IMR-90 (cell line): ENCODE results near the gene LRRC4C. TPM values are rescaled to one million over a fixed set of nuclear protein-coding genes. Genes with fewer than 3 reads are reported as not detected.

Experiments
- ATAC-seq: fragments of 200-7000 bp; cut with Tn5 transposase; 2 replicates; pipeline ENCODE4 v1.9.1; 2020; ENCODE audit warnings: low read depth, mild to moderate bottlenecking, moderate library complexity
- BruUV-seq: library from RNA; stranded (reverse); fragments of 400-500 nt; replicated peaks from 2 replicates; lab custom pipeline; 2021; lab: Mats Ljungman, UMichigan
- CTCF ChIA-PET: fragments of 300-600 bp; formaldehyde crosslinking; extraction: SDS; loops from one replicate; lab custom pipeline; 2021; ENCODE audit warnings: antibody characterized with exemption; lab: Yijun Ruan, JAX
- POLR2A ChIA-PET: fragments of 300-600 bp; sonication (Branson Sonifier 250); formaldehyde crosslinking; loops from one replicate; lab custom pipeline; 2022; ENCODE audit warnings: antibody characterized with exemption; ENCODE audit not compliant: unreplicated experiment; lab: Charles Lee
- DNase-seq: peaks from one replicate; pipeline ENCODE4 v3.0.0; 2013
- H2AFZ ChIP-seq: replicated peaks from 2 replicates; pipeline ENCODE3; 2013; ENCODE audit warnings: low read length, mild to moderate bottlenecking; ENCODE audit not compliant: poor library complexity
- H2AK5ac ChIP-seq: 2 replicates; pipeline ENCODE4 v1.6.1; 2013; ENCODE audit warnings: low read depth, low read length, inconsistent platforms
- H2AK9ac ChIP-seq: replicated peaks from 2 replicates; pipeline ENCODE3; 2013; ENCODE audit warnings: mild to moderate bottlenecking, low read depth, low read length, moderate library complexity; ENCODE audit not compliant: poor library complexity
- H2BK120ac ChIP-seq: 2 replicates; pipeline ENCODE4 v1.6.1; 2013; ENCODE audit warnings: low read depth, low read length, inconsistent platforms
- H2BK15ac ChIP-seq: 3 replicates; pipeline ENCODE4 v1.6.1; 2013; ENCODE audit warnings: low read depth, low read length, inconsistent platforms
- H2BK20ac ChIP-seq: 2 replicates; pipeline ENCODE4 v1.6.1; 2013; ENCODE audit warnings: low read depth, mild to moderate bottlenecking, inconsistent platforms, low read length, moderate library complexity
- H2BK5ac ChIP-seq: 2 replicates; pipeline ENCODE4 v1.6.1; 2013; ENCODE audit warnings: mild to moderate bottlenecking, low read depth, low read length, inconsistent platforms; ENCODE audit not compliant: poor library complexity, severe bottlenecking
- H3K14ac ChIP-seq: replicated peaks from 2 replicates; pipeline ENCODE4 v1.6.1; 2013; ENCODE audit warnings: low read depth, low read length, inconsistent platforms
- H3K18ac ChIP-seq: 2 replicates; pipeline ENCODE4 v1.6.1; 2013; ENCODE audit warnings: low read depth, low read length, control low read depth
- H3K23ac ChIP-seq: 2 replicates; pipeline ENCODE4 v1.6.1; 2013; ENCODE audit warnings: low read depth, low read length, inconsistent platforms
- H3K27ac ChIP-seq: 2 replicates; pipeline ENCODE4 v1.5.1; 2013; ENCODE audit warnings: mild to moderate bottlenecking, control low read depth, low read length; ENCODE audit not compliant: insufficient read depth
- H3K27me3 ChIP-seq: 2 replicates; pipeline ENCODE4 v1.6.1; 2013; ENCODE audit warnings: low read length; ENCODE audit not compliant: control insufficient read depth, insufficient read depth
- H3K36me3 ChIP-seq: 2 replicates; pipeline ENCODE4 v1.6.1; 2013; ENCODE audit warnings: low read length, mixed read lengths; ENCODE audit not compliant: control insufficient read depth, insufficient read depth
- H3K4ac ChIP-seq: 2 replicates; pipeline ENCODE4 v1.6.1; 2013; ENCODE audit warnings: low read depth, low read length, inconsistent platforms
- H3K4me1 ChIP-seq: 2 replicates; pipeline ENCODE4 v1.6.1; 2013; ENCODE audit warnings: low read length, mixed read lengths; ENCODE audit not compliant: control insufficient read depth, insufficient read depth
- H3K4me2 ChIP-seq: 2 replicates; pipeline ENCODE4 v1.6.1; 2013; ENCODE audit warnings: low read depth, mild to moderate bottlenecking, control low read depth, low read length, moderate library complexity
- H3K4me3 ChIP-seq: 2 replicates; pipeline ENCODE4 v1.5.1; 2013; ENCODE audit warnings: low read depth, mild to moderate bottlenecking, control low read depth, low read length, moderate library complexity; ENCODE audit not compliant: insufficient read depth
- H3K56ac ChIP-seq: 2 replicates; pipeline ENCODE4 v1.6.1; 2013; ENCODE audit warnings: low read length, inconsistent platforms; ENCODE audit not compliant: insufficient read depth; ENCODE audit errors: extremely low read depth
- H3K79me1 ChIP-seq, 2 experiments: 2 replicates each; pipeline ENCODE4 v1.6.1; 2013; ENCODE audit warnings: low read length in 2 of 2, inconsistent platforms in 1 of 2, low read depth in 1 of 2
- H3K9ac ChIP-seq: 2 replicates; pipeline ENCODE4 v1.6.1; 2013; ENCODE audit warnings: low read depth, low read length, control low read depth
- H3K9me1 ChIP-seq: 2 replicates; pipeline ENCODE4 v1.6.1; 2013; ENCODE audit warnings: low read length, inconsistent platforms; ENCODE audit not compliant: insufficient read depth
- H3K9me3 ChIP-seq: 2 replicates; pipeline ENCODE4 v1.6.1; 2013; ENCODE audit warnings: low read length; ENCODE audit not compliant: control insufficient read depth, insufficient read depth
- H4K20me1 ChIP-seq: 2 replicates; pipeline ENCODE4 v1.6.1; 2013; ENCODE audit warnings: low read length, inconsistent platforms; ENCODE audit not compliant: insufficient read depth
- H4K5ac ChIP-seq: 2 replicates; pipeline ENCODE4 v1.6.1; 2013; ENCODE audit warnings: mild to moderate bottlenecking, low read depth, low read length, control low read depth
- H4K8ac ChIP-seq, 2 experiments: 2 replicates each; pipeline ENCODE4 v1.6.1; 2013; ENCODE audit warnings: low read depth in 2 of 2, low read length in 2 of 2, control low read depth in 1 of 2, inconsistent platforms in 1 of 2
- H4K91ac ChIP-seq: 2 replicates; pipeline ENCODE4 v1.6.1; 2013; ENCODE audit warnings: low read depth, low read length, inconsistent platforms; ENCODE audit not compliant: insufficient read depth
- BHLHE40 ChIP-seq: fragments of 150-350 bp; IDR thresholded peaks from 2 replicates; pipeline ENCODE4 v1.6.1; 2016; ENCODE audit warnings: mild to moderate bottlenecking, low read depth, low read length
- CEBPB ChIP-seq: IDR thresholded peaks from 2 replicates; pipeline ENCODE4 v1.6.1; 2012; ENCODE audit warnings: low read depth, low read length, improper control_type of control experiment
- CHD1 ChIP-seq: IDR thresholded peaks from 2 replicates; pipeline ENCODE4 v1.6.1; 2012; ENCODE audit warnings: low read depth, low read length, improper control_type of control experiment
- FOS ChIP-seq: fragments of 150-350 bp; IDR thresholded peaks from 2 replicates; pipeline ENCODE4 v1.6.1; 2016; ENCODE audit warnings: low read depth, low read length
- MAFK ChIP-seq: IDR thresholded peaks from 2 replicates; pipeline ENCODE4 v1.6.1; 2012; ENCODE audit warnings: low read depth, low read length, improper control_type of control experiment
- MAZ ChIP-seq: IDR thresholded peaks from 2 replicates; pipeline ENCODE4 v1.6.1; 2012; ENCODE audit warnings: low read depth, mild to moderate bottlenecking, low read length, improper control_type of control experiment, moderate library complexity, borderline replicate concordance
- MXI1 ChIP-seq: IDR thresholded peaks from 2 replicates; pipeline ENCODE4 v1.6.1; 2012; ENCODE audit warnings: low read depth, mild to moderate bottlenecking, low read length, moderate library complexity, borderline replicate concordance
- NFE2L2 ChIP-seq: fragments of 150-350 bp; IDR thresholded peaks from 2 replicates; pipeline ENCODE4 v1.6.1; 2016; ENCODE audit warnings: low read depth, mild to moderate bottlenecking, low read length
- RCOR1 ChIP-seq: IDR thresholded peaks from 2 replicates; pipeline ENCODE4 v1.6.1; 2012; ENCODE audit warnings: mild to moderate bottlenecking, low read length, improper control_type of control experiment; ENCODE audit not compliant: insufficient replicate concordance
- SMC3 ChIP-seq: fragments of 150-350 bp; IDR thresholded peaks from 2 replicates; pipeline ENCODE4 v1.6.1; 2016; ENCODE audit warnings: low read depth, mild to moderate bottlenecking, antibody characterized with exemption, low read length, moderate library complexity
- WGBS, 2 experiments: methylation state at CpG; one replicate each; pipeline versions ENCODE4 v1.1.5 to v1.1.7; 2013; ENCODE audit warnings: missing lambda C conversion rate in 2 of 2; ENCODE audit not compliant: insufficient read length in 1 of 2; ENCODE audit errors: extremely low coverage in 2 of 2; 5-methylcytosine and 5-hydroxymethylcytosine counted together
- dilution Hi-C: fragments of 300-500 bp; cut with HindIII; formaldehyde crosslinking; loops from one replicate; pipeline ENCODE4 v1.14.3; 2018; ENCODE audit warnings: low sequenced_read_pairs; ENCODE audit not compliant: unreplicated experiment
- in situ Hi-C: fragments of 300-500 bp; cut with MboI; formaldehyde crosslinking; loops from 3 replicates; pipeline ENCODE4 v1.14.3; 2019; ENCODE audit warnings: low sequenced_read_pairs, inconsistent platforms, mixed read lengths
- intact Hi-C: fragments of 100-400 bp; cut with micrococcal nuclease; formaldehyde crosslinking; loops from 2 replicates; pipeline ENCODE4 v1.10.0; 2022
- polyA plus RNA-seq, 3 experiments: library from polyadenylated mRNA; depleted of rRNA; stranded (reverse); fragments of >200 nt; gene quantifications; 2 replicates each; pipeline ENCODE4 v1.2.3, GENCODE V29; 2012; ENCODE audit warnings: low replicate concordance in 1 of 3
- total RNA-seq: library from RNA; depleted of rRNA; stranded (reverse); fragments of >200 nt; gene quantifications from 2 replicates; pipeline ENCODE4 v1.2.3, GENCODE V29; 2012
- TF ChIP-seq, protein P1 (sequence below): conservative IDR thresholded peaks from 2 replicates; pipeline ENCODE4 v1.5.1; 2012; ENCODE audit warnings: mild to moderate bottlenecking, low read depth, low read length, improper control_type of control experiment

The LRRC4C gene
- total and polyA plus RNA-seq, 2 of the 4 experiments (the other 2 are of a cell fraction), result under 0.01 to 0.03 TPM

DNA sequence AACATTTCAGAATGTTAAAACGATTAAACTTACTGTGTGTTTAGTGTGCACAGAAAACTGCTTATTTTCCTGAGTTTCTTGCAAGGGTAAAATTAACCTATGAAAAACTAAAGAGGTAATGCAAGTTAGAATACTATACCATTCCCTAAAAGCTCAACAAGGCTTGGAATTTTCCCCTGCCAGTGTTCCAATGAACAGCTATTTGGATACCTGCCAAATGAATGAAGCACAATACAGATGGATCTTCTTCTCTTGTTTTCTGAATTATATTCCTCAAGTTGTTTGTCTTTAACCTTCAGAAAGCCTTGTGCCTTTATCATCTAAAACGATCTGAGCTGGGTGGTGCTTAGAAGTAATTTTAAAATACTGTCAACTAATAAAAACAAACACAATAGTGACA lies 204.5 kb downstream of the LRRC4C start:
- Histone ChIP-seq H2AK9ac (no peak overlapping the region), H3K27ac (no peak overlapping the region), H3K4me2 (no peak overlapping the region), H3K18ac (no peak overlapping the region), H3K9me3 (0 out of 2 replicates have a peak, but pooled peaks cover 2% of the 10 kb centered on the region), H3K14ac (no peak overlapping the region), H3K4ac (no peak overlapping the region), H2BK20ac (no peak overlapping the region), H3K23ac (no peak overlapping the region), H4K20me1 (no peaks in the 10 kb centered on the region), H3K4me1 (no peaks in the 10 kb centered on the region), H3K9ac (no peak overlapping the region), H4K8ac (no peak overlapping the region), H3K4me3 (no peak overlapping the region), H3K27me3 (no peaks in the 10 kb centered on the region), H3K9me1 (no peaks in the 10 kb centered on the region), H2AK5ac (no peak overlapping the region), H4K5ac (no peak overlapping the region), H3K56ac (no peak overlapping the region), H2AFZ (no peak overlapping the region), H2BK15ac (no peak overlapping the region), H3K36me3 (no peaks in the 10 kb centered on the region), H2BK120ac (no peak overlapping the region), H4K91ac (no peak overlapping the region), H2BK5ac (no peak overlapping the region), H3K79me1 (no peaks in the 10 kb centered on the region)
- BruUV-seq, result no TSS peak
- CTCF ChIA-PET, result no interaction called here
- no peak for TF ChIP-seq MXI1
- no peak for TF ChIP-seq BHLHE40
- TF ChIP-seq RCOR1, result no peak
- TF ChIP-seq SMC3, result no peak
- TF ChIP-seq MAFK, result no peak
- TF ChIP-seq CEBPB, result no peak
- TF ChIP-seq CHD1, result no peak
- TF ChIP-seq MAZ, result no peak
- TF ChIP-seq, protein P1, sequence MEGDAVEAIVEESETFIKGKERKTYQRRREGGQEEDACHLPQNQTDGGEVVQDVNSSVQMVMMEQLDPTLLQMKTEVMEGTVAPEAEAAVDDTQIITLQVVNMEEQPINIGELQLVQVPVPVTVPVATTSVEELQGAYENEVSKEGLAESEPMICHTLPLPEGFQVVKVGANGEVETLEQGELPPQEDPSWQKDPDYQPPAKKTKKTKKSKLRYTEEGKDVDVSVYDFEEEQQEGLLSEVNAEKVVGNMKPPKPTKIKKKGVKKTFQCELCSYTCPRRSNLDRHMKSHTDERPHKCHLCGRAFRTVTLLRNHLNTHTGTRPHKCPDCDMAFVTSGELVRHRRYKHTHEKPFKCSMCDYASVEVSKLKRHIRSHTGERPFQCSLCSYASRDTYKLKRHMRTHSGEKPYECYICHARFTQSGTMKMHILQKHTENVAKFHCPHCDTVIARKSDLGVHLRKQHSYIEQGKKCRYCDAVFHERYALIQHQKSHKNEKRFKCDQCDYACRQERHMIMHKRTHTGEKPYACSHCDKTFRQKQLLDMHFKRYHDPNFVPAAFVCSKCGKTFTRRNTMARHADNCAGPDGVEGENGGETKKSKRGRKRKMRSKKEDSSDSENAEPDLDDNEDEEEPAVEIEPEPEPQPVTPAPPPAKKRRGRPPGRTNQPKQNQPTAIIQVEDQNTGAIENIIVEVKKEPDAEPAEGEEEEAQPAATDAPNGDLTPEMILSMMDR, result no peak
- TF ChIP-seq FOS, result no peak
- TF ChIP-seq NFE2L2, result no peak
- DNase-seq (no peak), ATAC-seq (no peak)
- dilution Hi-C loops, result no loop called here
- POLR2A ChIA-PET, result no interaction called here
- intact Hi-C loops, result no loop called here
- no CpG with 5 or more reads among the region's 2 CpGs for WGBS, 2 experiments
- in situ Hi-C loops, result no loop called here
